OCI-LY7 (cell line): ENCODE measurements around the gene TP53AIP1. TPM values are rescaled to one million over a fixed set of nuclear protein-coding genes. Genes with fewer than 3 reads are reported as not detected.

Source experiments
- BruUV-seq: library from RNA; stranded (reverse); fragments of 400-500 nt; replicated peaks from 2 replicates; lab custom pipeline; 2021; lab: Mats Ljungman, UMichigan
- CTCF ChIA-PET: fragments of 300-600 bp; sonication (Branson Sonifier 250); formaldehyde crosslinking; loops from one replicate; lab custom pipeline; 2022; ENCODE audit warnings: antibody characterized with exemption; ENCODE audit not compliant: unreplicated experiment; lab: Charles Lee
- POLR2A ChIA-PET: fragments of 300-600 bp; sonication (Branson Sonifier 250); formaldehyde crosslinking; loops from one replicate; lab custom pipeline; 2022; ENCODE audit warnings: antibody characterized with exemption; lab: Charles Lee
- DNase-seq: peaks from one replicate; pipeline ENCODE4 v3.0.0-alpha.2; 2015; ENCODE audit warnings: low spot score
- H2AFZ ChIP-seq: fragments of 200-600 bp; sonication (generic), shearing (Covaris generic); 2 replicates; pipeline ENCODE4 v1.6.1; 2014; ENCODE audit warnings: mild to moderate bottlenecking, antibody characterized with exemption, low read length, moderate library complexity
- H3K27ac ChIP-seq: fragments of 200-600 bp; sonication (generic); 2 replicates; pipeline ENCODE4 v1.5.1; 2014; ENCODE audit warnings: mixed run types, low read depth, mild to moderate bottlenecking, moderate library complexity, low read length, inconsistent platforms; ENCODE audit not compliant: poor library complexity, severe bottlenecking
- H3K36me3 ChIP-seq: fragments of 200-600 bp; sonication (generic); 2 replicates; pipeline ENCODE4 v1.6.1; 2014; ENCODE audit warnings: mild to moderate bottlenecking, antibody characterized with exemption, low read length, moderate library complexity, mixed read lengths; ENCODE audit not compliant: insufficient read depth
- H3K4me1 ChIP-seq: fragments of 200-600 bp; sonication (generic); 2 replicates; pipeline ENCODE4 v1.5.1; 2014; ENCODE audit warnings: mild to moderate bottlenecking, low read length; ENCODE audit not compliant: insufficient read depth, poor library complexity, severe bottlenecking
- H3K4me2 ChIP-seq: fragments of 200-600 bp; sonication (generic); 2 replicates; pipeline ENCODE4 v1.6.1; 2014; ENCODE audit warnings: mild to moderate bottlenecking, low read length
- H3K4me3 ChIP-seq: fragments of 200-600 bp; sonication (generic); 2 replicates; pipeline ENCODE4 v1.5.1; 2014; ENCODE audit warnings: mild to moderate bottlenecking, low read depth, low read length; ENCODE audit not compliant: poor library complexity, severe bottlenecking
- H3K79me2 ChIP-seq: fragments of 200-600 bp; sonication (generic); 2 replicates; pipeline ENCODE4 v1.6.1; 2016; ENCODE audit warnings: low read depth, mild to moderate bottlenecking, low read length, moderate library complexity, mixed read lengths; ENCODE audit not compliant: insufficient read depth
- H3K9me2 ChIP-seq: fragments of 200-600 bp; sonication (generic); 2 replicates; pipeline ENCODE4 v1.6.1; 2016; ENCODE audit warnings: mild to moderate bottlenecking, low read length, mixed read lengths; ENCODE audit not compliant: insufficient read depth
- H3K9me3 ChIP-seq: fragments of 200-600 bp; sonication (generic); 2 replicates; pipeline ENCODE4 v1.6.1; 2014; ENCODE audit warnings: mild to moderate bottlenecking, mixed run types, low read length, mixed read lengths
- H4K20me1 ChIP-seq: fragments of 200-600 bp; sonication (generic); 2 replicates; pipeline ENCODE4 v1.6.1; 2014; ENCODE audit warnings: mild to moderate bottlenecking, antibody characterized with exemption, low read length, moderate library complexity, mixed read lengths; ENCODE audit not compliant: insufficient read depth
- EZH2phosphoT487 ChIP-seq: fragments of 200-600 bp; sonication (generic); IDR thresholded peaks from 2 replicates; pipeline ENCODE4 v1.6.1; 2018; ENCODE audit warnings: low read depth, borderline replicate concordance, mild to moderate bottlenecking, mixed run types, antibody characterized with exemption, low read length, moderate library complexity, mixed read lengths
- intact Hi-C: fragments of 100-400 bp; cut with micrococcal nuclease; formaldehyde crosslinking; loops from one replicate; pipeline ENCODE4 v1.10.0; 2022; ENCODE audit not compliant: unreplicated experiment
- total RNA-seq, 2 experiments: library from RNA; depleted of rRNA in 1 of 2; stranded (reverse); fragments of >200 nt in 1 of 2; shearing (Covaris generic) in 1 of 2; gene quantifications; 2 replicates each; pipeline ENCODE4 v1.2.3, GENCODE V29; 2014 to 2022
- TF ChIP-seq, protein P1 (sequence below): fragments of 200-600 bp; sonication (generic); conservative IDR thresholded peaks from 2 replicates; pipeline ENCODE4 v1.5.1; 2014; ENCODE audit warnings: mild to moderate bottlenecking, antibody characterized with exemption, low read length, moderate library complexity, mixed read lengths

Gene TP53AIP1
- total RNA-seq, 2 experiments from 2014 or later = not detected

GRCh38 chr11:128924510-128925249 lies 18.0 kb downstream of the TP53AIP1 start:
- H3K36me3 ChIP-seq = no peaks in the 10 kb centered on the region
- TF ChIP-seq, protein P1, sequence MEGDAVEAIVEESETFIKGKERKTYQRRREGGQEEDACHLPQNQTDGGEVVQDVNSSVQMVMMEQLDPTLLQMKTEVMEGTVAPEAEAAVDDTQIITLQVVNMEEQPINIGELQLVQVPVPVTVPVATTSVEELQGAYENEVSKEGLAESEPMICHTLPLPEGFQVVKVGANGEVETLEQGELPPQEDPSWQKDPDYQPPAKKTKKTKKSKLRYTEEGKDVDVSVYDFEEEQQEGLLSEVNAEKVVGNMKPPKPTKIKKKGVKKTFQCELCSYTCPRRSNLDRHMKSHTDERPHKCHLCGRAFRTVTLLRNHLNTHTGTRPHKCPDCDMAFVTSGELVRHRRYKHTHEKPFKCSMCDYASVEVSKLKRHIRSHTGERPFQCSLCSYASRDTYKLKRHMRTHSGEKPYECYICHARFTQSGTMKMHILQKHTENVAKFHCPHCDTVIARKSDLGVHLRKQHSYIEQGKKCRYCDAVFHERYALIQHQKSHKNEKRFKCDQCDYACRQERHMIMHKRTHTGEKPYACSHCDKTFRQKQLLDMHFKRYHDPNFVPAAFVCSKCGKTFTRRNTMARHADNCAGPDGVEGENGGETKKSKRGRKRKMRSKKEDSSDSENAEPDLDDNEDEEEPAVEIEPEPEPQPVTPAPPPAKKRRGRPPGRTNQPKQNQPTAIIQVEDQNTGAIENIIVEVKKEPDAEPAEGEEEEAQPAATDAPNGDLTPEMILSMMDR = no peak
- no peak for TF ChIP-seq EZH2phosphoT487

DNA sequence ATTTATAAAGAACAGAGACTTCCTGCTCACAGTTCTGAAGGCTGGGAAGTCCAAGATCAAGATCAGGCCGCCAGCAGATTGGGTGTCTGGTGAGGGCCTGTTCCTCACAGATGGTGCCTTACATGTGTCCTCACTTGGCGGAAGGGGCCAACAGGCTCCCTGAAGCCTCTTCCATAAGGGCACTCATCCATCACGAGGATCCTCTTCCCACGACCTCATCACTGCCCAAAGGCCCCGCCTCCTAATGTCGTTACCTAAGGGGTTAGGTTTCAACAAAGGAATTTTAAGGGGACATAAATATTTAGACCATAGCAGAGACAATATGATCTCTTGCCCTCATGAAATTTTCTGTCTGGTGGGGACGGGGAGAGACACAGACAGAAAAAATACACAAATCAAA lies 18.6 kb downstream of the TP53AIP1 start:
- BruUV-seq = no TSS peak
- no peak overlapping the region for H2AFZ ChIP-seq
- ChIA-PET POLR2A (no interaction called here), CTCF (no interaction called here)
- TF ChIP-seq, protein P1 = no peak
- no peak for TF ChIP-seq EZH2phosphoT487
- no peak overlapping the region for H3K4me2 ChIP-seq
- H3K9me3 ChIP-seq = no peaks in the 10 kb centered on the region
- H3K36me3 ChIP-seq = no peaks in the 10 kb centered on the region
- H4K20me1 ChIP-seq = no peaks in the 10 kb centered on the region
- H3K9me2 ChIP-seq = no peaks in the 10 kb centered on the region
- no peaks in the 10 kb centered on the region for H3K79me2 ChIP-seq
- DNase-seq = no peak
- H3K4me1 ChIP-seq = no peaks in the 10 kb centered on the region
- H3K4me3 ChIP-seq = no peak overlapping the region
- H3K27ac ChIP-seq = no peak overlapping the region
- intact Hi-C loops = no loop called here

More at GRCh38 chr11:128924510-128925249, 18.0 kb downstream of the TP53AIP1 start:
- no peaks in the 10 kb centered on the region for H3K79me2 ChIP-seq
- H4K20me1 ChIP-seq = no peaks in the 10 kb centered on the region
- CTCF ChIA-PET = no interaction called here
- POLR2A ChIA-PET = no interaction called here
- intact Hi-C loops = no loop called here
- H3K4me2 ChIP-seq = no peak overlapping the region
- H3K4me3 ChIP-seq = no peak overlapping the region
- no peaks in the 10 kb centered on the region for H3K4me1 ChIP-seq
- H3K9me3 ChIP-seq = no peaks in the 10 kb centered on the region
- BruUV-seq = no TSS peak
- H3K27ac ChIP-seq = no peak overlapping the region
- H3K9me2 ChIP-seq = no peaks in the 10 kb centered on the region
- no peak for DNase-seq
- H2AFZ ChIP-seq = no peak overlapping the region

DNA sequence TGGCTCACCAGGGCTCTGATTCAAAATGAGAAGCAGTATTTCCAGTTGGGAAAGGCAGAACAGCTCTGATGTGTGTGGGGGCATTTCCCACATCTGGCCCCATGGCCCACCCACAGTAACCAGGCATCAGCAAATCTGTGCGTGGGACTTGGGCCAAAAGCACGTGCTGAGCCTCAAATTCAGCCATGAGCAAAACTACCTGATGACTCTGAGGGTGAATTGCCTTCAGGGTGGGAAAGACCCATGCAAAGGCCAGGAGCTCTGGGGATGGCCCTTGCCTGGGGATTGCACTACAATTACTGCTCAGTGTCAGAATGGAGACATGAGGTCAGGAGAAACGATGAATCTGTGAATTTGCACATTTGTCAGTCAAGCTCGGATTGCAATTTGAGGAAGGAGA lies 20.9 kb downstream of the TP53AIP1 start:
- TF ChIP-seq, protein P1 = no peak
- no peak for TF ChIP-seq EZH2phosphoT487
- CTCF ChIA-PET = no interaction called here
- no peak for DNase-seq

More for the DNA sequence above, 20.9 kb downstream of the TP53AIP1 start:
- POLR2A ChIA-PET = no interaction called here
- no peaks in the 10 kb centered on the region for H3K9me2 ChIP-seq
- no TSS peak for BruUV-seq
- no peak overlapping the region for H2AFZ ChIP-seq
- H3K27ac ChIP-seq = no peak overlapping the region
- H3K4me2 ChIP-seq = no peak overlapping the region
- no peak overlapping the region for H3K4me3 ChIP-seq
- H4K20me1 ChIP-seq = no peaks in the 10 kb centered on the region
- H3K4me1 ChIP-seq = no peaks in the 10 kb centered on the region
- H3K36me3 ChIP-seq = no peaks in the 10 kb centered on the region
- intact Hi-C loops = no loop called here
- no peaks in the 10 kb centered on the region for H3K9me3 ChIP-seq
- no peaks in the 10 kb centered on the region for H3K79me2 ChIP-seq
